Naive thymus-derived CD8-positive, alpha-beta T cell (primary cell): Measurements from ENCODE around the gene EIF2AK3. TPM values are rescaled to one million over a fixed set of nuclear protein-coding genes. Genes with fewer than 3 reads are reported as not detected.
"Not testable (repeated sequence)": the region's sequence is repeated elsewhere in the genome, so short reads cannot be mapped to it uniquely, and the experiment has no call there.

Experiments
- ATAC-seq, 2 donors: fragments of 150-1000 bp; cut with Tn5 transposase in 1 of 2; sonication (Bioruptor Pico), chemical (Tn5 transposase) in 1 of 2; 1 replicate in 1 of 2; 2 replicates in 1 of 2; pipeline ENCODE4 v1.10.0; 2021; ENCODE audit warnings: mild to moderate bottlenecking in 2 of 2, moderate library complexity in 2 of 2
- POLR2A ChIA-PET: fragments of 350-600 bp; sonication (Branson Sonifier 250); formaldehyde crosslinking; loops from one replicate; lab custom pipeline; 2021; ENCODE audit warnings: antibody characterized with exemption; lab: Charles Lee
- DNase-seq, 10 donors: peaks; one replicate each; pipeline versions ENCODE4 v3.0.0 to v3.0.0-alpha.2; 2020 to 2022
- H3K27ac Mint-ChIP-seq, 10 donors: one replicate each; pipeline ENCODE4 v1.8.0; 2020 to 2022; ENCODE audit warnings: mild to moderate bottlenecking in 10 of 10, mixed read lengths in 10 of 10, moderate library complexity in 4 of 10, inconsistent platforms in 1 of 10
- H3K27me3 Mint-ChIP-seq, 5 donors: one replicate each; pipeline ENCODE4 v1.8.0; 2021 to 2022; ENCODE audit warnings: mixed read lengths in 5 of 5
- H3K36me3 Mint-ChIP-seq, 3 donors: one replicate each; pipeline ENCODE4 v1.8.0; 2020 to 2022; ENCODE audit warnings: mixed read lengths in 3 of 3, mild to moderate bottlenecking in 2 of 3, inconsistent platforms in 1 of 3
- H3K4me1 Mint-ChIP-seq, 4 donors: one replicate each; pipeline ENCODE4 v1.8.0; 2021 to 2022; ENCODE audit warnings: mixed read lengths in 4 of 4
- H3K4me3 Mint-ChIP-seq, 10 donors: one replicate each; pipeline ENCODE4 v1.8.0; 2020 to 2022; ENCODE audit warnings: mild to moderate bottlenecking in 10 of 10, mixed read lengths in 10 of 10, moderate library complexity in 6 of 10, inconsistent platforms in 1 of 10
- H3K9me3 Mint-ChIP-seq, 9 donors: one replicate each; pipeline ENCODE4 v1.8.0; 2020 to 2022; ENCODE audit warnings: mixed read lengths in 9 of 9, mild to moderate bottlenecking in 3 of 9, inconsistent platforms in 1 of 9, moderate library complexity in 1 of 9
- polyA plus RNA-seq, 3 donors: library from polyadenylated mRNA; unstranded; fragments of 300-500 nt; fragmentation: Illumina TruSeq; gene quantifications; one replicate each; pipeline ENCODE4 v1.2.3, GENCODE V29; 2021
- total RNA-seq, 8 experiments: library from RNA in 2 of 8; stranded (reverse) in 2 of 8; gene quantifications; one replicate each; pipeline ENCODE4 v1.2.3 and lab custom pipeline; 2021 to 2026

Gene EIF2AK3
- total and polyA plus RNA-seq, 5 experiments from 2014 or later, result 3.1 to 29.8 (median 8.9) TPM

- no peak overlapping the region for H3K27ac Mint-ChIP-seq
- DNase-seq (peak in 8 of 10 donors; percentile 55 to 86 (median 77)), ATAC-seq (peak; percentile 17 to 31)
- H3K36me3 Mint-ChIP-seq, result no peaks in the 10 kb centered on the region
- H3K4me3 Mint-ChIP-seq, result no peak overlapping the region
- H3K27me3 Mint-ChIP-seq, result no peaks in the 10 kb centered on the region
- POLR2A ChIA-PET, result interaction anchor here (0.8 to 3.5 kb wide), 5 partner anchors 10 to 67 kb away, joined by 3 to 32 read pairs (median 5); partner anchors contain the start of gene RPIA
- no peaks in the 10 kb centered on the region for H3K9me3 Mint-ChIP-seq
- H3K4me1 Mint-ChIP-seq, result peaks cover 0 to 11% (median 7%) of the 10 kb centered on the region in 4 donors
Observed at GRCh38 chr2:88627856-88628570, 749 bp upstream of the EIF2AK3 start.

DNA sequence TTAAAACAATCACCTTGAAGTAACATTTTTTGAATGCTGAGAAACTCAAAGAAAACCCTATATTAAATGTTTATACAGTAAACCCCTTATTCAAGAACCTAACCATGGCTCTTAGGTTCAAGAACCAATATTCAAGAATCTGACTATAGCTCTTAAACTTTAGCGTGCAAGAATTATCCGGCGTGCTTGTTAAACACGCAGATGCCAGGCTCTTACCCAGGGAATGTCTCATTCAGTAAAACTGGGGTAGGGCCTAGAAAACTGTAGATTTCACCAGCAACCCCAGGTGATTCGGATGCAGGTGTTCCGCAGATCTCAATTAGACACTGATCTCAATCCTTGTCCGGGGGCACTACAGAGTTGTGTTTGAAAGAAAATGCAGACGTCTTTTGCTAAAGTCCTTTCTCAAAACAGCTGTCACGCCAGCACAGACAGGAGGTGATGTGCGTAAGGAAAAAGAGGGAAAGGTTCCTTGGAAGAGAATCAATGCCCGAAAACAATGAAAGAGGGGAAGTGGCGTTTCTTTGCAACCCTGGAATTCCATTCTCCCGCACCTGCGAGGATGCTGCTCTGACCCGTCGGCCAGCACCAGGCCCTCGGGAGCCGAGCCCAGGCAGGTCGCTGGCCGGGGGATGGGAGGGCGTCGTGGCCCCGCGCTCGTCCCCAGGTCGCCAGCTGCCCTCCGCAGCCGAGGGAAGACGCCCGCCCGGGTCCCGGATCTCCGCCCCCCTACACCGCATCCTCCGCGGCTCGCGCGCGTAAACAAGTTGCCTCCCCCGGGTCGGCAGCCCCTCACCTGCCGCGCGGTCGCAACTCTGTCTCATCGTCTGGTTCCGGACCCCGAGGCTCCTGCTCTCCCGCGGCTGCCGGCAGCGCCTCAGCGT lies 851 bp downstream of the EIF2AK3 start:
- POLR2A ChIA-PET, result interaction anchor here (0.8 to 3.5 kb wide), 6 partner anchors 8 to 128 kb away, joined by 4 to 32 read pairs (median 4); partner anchors contain the start of gene RPIA
- ATAC-seq (peak; percentile 5 to 13), DNase-seq (peak; percentile 47 to 79 (median 62))
- H3K4me3 Mint-ChIP-seq, result peak overlapping the region in 8 of 10 donors; percentile 89 to 98 (median 95)
- no peaks in the 10 kb centered on the region for H3K36me3 Mint-ChIP-seq
- peak overlapping the region in 9 of 10 donors; percentile 89 to 97 (median 95) for H3K27ac Mint-ChIP-seq
- H3K4me1 Mint-ChIP-seq, result peaks cover 0 to 23% (median 8%) of the 10 kb centered on the region in 4 donors
- no peaks in the 10 kb centered on the region for H3K9me3 Mint-ChIP-seq
- H3K27me3 Mint-ChIP-seq, result no peaks in the 10 kb centered on the region

- POLR2A ChIA-PET, result no interaction called here
- no peak for ATAC-seq
- Mint-ChIP-seq H3K27me3 (no peaks in the 10 kb centered on the region), H3K27ac (no peak overlapping the region), H3K36me3 (peaks cover 0 to 3% (median 0%) of the 10 kb centered on the region in 3 donors), H3K9me3 (no peaks in the 10 kb centered on the region), H3K4me1 (peaks cover 14 to 35% (median 20%) of the 10 kb centered on the region in 4 donors), H3K4me3 (no peak overlapping the region)
- no peak for DNase-seq
Observed at GRCh38 chr2:88624477-88624876, 2.8 kb downstream of the EIF2AK3 start.

- H3K27me3 Mint-ChIP-seq, DNase-seq, H3K36me3 Mint-ChIP-seq, ATAC-seq, H3K4me3 Mint-ChIP-seq, H3K27ac Mint-ChIP-seq, H3K9me3 Mint-ChIP-seq: not testable (repeated sequence)
- POLR2A ChIA-PET, result interaction anchor here (0.6 kb wide), 1 partner anchor 25 kb away, joined by 3 read pairs; no protein-coding TSS in a partner anchor
- H3K4me1 Mint-ChIP-seq, result peaks cover 14 to 36% (median 24%) of the 10 kb centered on the region in 4 donors
Observed at GRCh38 chr2:88623831-88624465, 3.3 kb downstream of the EIF2AK3 start.

- ATAC-seq, result no peak
- H3K27ac Mint-ChIP-seq, result peak overlapping the region in 2 of 10 donors; percentile 0 to 9
- no peak for DNase-seq
- no peaks in the 10 kb centered on the region for H3K9me3 Mint-ChIP-seq
- no peaks in the 10 kb centered on the region for H3K27me3 Mint-ChIP-seq
- POLR2A ChIA-PET, result interaction anchor here (1.6 kb wide), 1 partner anchor 11 kb away, joined by 6 read pairs; no protein-coding TSS in a partner anchor
- H3K4me1 Mint-ChIP-seq, result peaks cover 19 to 50% (median 38%) of the 10 kb centered on the region in 4 donors
- H3K4me3 Mint-ChIP-seq, result peak overlapping the region in 1 of 10 donors; percentile 16
- H3K36me3 Mint-ChIP-seq, result peaks cover 0 to 3% (median 2%) of the 10 kb centered on the region in 3 donors
Observed at GRCh38 chr2:88622307-88622706, 5.0 kb downstream of the EIF2AK3 start.

GRCh38 chr2:88621432-88621831 lies 5.8 kb downstream of the EIF2AK3 start:
- Mint-ChIP-seq H3K4me3 (no peak overlapping the region), H3K4me1 (peaks cover 19 to 56% (median 42%) of the 10 kb centered on the region in 4 donors), H3K9me3 (no peaks in the 10 kb centered on the region), H3K36me3 (peaks cover 0 to 3% (median 2%) of the 10 kb centered on the region in 3 donors), H3K27ac (no peak overlapping the region), H3K27me3 (no peaks in the 10 kb centered on the region)
- ATAC-seq (no peak), DNase-seq (no peak)
- POLR2A ChIA-PET, result no interaction called here

DNA sequence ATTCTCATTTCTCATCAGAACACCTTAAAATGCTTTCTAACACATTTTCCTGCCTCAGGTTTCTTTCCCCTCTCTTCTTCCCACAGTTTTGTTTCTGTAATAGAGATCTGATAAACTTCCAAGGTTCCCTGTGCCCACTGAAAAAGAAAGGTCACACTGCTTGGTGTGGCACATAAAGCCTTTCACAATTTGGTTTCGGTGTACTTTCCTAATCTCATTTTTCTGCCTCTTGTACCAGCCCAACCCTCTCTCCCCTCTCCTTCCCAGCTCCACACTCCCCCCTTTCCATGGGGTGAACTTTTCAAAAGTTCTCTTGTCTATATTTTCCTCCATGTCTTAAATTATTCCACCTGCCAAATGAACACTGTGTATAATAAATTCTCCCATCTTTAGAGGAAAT lies 7.2 kb downstream of the EIF2AK3 start:
- Mint-ChIP-seq H3K27me3 (no peaks in the 10 kb centered on the region), H3K4me1 (peaks cover 19 to 50% (median 39%) of the 10 kb centered on the region in 4 donors), H3K4me3 (no peak overlapping the region), H3K36me3 (peaks cover 0 to 3% (median 2%) of the 10 kb centered on the region in 3 donors), H3K27ac (peak overlapping the region in 2 of 10 donors; percentile 21 to 65), H3K9me3 (no peaks in the 10 kb centered on the region)
- POLR2A ChIA-PET, result no interaction called here
- no peak for DNase-seq
- no peak for ATAC-seq

- POLR2A ChIA-PET, result no interaction called here
- H3K36me3 Mint-ChIP-seq, result peaks cover 0 to 25% (median 13%) of the 10 kb centered on the region in 3 donors
- H3K27me3 Mint-ChIP-seq, result no peaks in the 10 kb centered on the region
- H3K4me1 Mint-ChIP-seq, result peaks cover 19 to 43% (median 33%) of the 10 kb centered on the region in 4 donors
- H3K27ac Mint-ChIP-seq, result no peak overlapping the region
- no peaks in the 10 kb centered on the region for H3K9me3 Mint-ChIP-seq
- no peak overlapping the region for H3K4me3 Mint-ChIP-seq
- DNase-seq (no peak), ATAC-seq (no peak)
Observed at GRCh38 chr2:88615822-88616221, 11.4 kb downstream of the EIF2AK3 start.

DNA sequence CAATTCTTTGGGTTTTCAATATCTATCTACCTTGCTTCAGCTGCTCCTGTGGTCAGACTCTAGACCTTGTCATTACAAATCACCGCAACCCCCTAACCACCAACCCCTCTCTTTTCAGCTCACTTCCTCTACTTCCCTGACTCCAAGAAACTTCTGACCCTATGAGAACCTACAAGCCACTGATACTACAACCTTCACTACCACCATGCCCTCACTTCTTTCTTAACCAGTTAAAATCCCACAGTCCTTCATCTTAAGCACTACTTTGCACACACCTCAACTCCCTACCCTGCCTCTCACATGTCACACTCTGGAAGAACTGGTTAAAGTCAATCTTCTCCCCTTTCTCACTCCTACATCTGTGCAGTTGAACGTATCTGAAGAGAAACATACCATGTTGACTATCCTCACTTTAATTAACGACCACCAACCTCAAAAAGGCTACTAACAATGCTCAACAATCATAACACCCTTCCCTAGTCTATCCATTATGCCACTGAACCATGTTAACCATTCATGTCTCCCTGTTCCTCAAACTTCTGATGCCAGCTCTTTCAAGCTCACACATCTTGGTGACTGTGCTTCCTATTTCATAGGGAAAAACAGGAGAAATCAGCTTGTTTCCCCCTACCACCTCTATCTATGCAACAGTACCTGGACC lies 12.6 kb downstream of the EIF2AK3 start:
- H3K9me3 Mint-ChIP-seq, result no peaks in the 10 kb centered on the region
- peaks cover 11 to 38% (median 23%) of the 10 kb centered on the region in 4 donors for H3K4me1 Mint-ChIP-seq
- POLR2A ChIA-PET, result no interaction called here
- DNase-seq (no peak), ATAC-seq (no peak)
- no peak overlapping the region for H3K27ac Mint-ChIP-seq
- H3K36me3 Mint-ChIP-seq, result peaks cover 0 to 30% (median 17%) of the 10 kb centered on the region in 3 donors
- H3K4me3 Mint-ChIP-seq, result no peak overlapping the region
- no peaks in the 10 kb centered on the region for H3K27me3 Mint-ChIP-seq

GRCh38 chr2:88613921-88614320 lies 13.3 kb downstream of the EIF2AK3 start:
- Mint-ChIP-seq H3K36me3 (peaks cover 0 to 35% (median 17%) of the 10 kb centered on the region in 3 donors), H3K4me1 (peaks cover 7 to 37% (median 16%) of the 10 kb centered on the region in 4 donors), H3K27ac (no peak overlapping the region), H3K27me3 (no peaks in the 10 kb centered on the region), H3K4me3 (no peak overlapping the region), H3K9me3 (no peaks in the 10 kb centered on the region)
- no peak for ATAC-seq
- no peak for DNase-seq
- POLR2A ChIA-PET, result no interaction called here

- POLR2A ChIA-PET, result no interaction called here
Observed at GRCh38 chr2:88608184-88608583, 19.1 kb downstream of the EIF2AK3 start.

More at GRCh38 chr2:88608184-88608583, 19.1 kb downstream of the EIF2AK3 start:
- no peak for ATAC-seq
- DNase-seq, result no peak
- Mint-ChIP-seq H3K4me1 (peaks cover 11 to 53% (median 18%) of the 10 kb centered on the region in 4 donors), H3K9me3 (no peaks in the 10 kb centered on the region), H3K27ac (peak overlapping the region in 3 of 10 donors; percentile 11 to 73 (median 61)), H3K27me3 (no peaks in the 10 kb centered on the region), H3K36me3 (peaks cover 0 to 41% (median 16%) of the 10 kb centered on the region in 3 donors), H3K4me3 (no peak overlapping the region)
